Dermis microvascular lymphatic vessel endothelial cell (primary cell): ENCODE data around the gene CLDN8. TPM values are rescaled to one million over a fixed set of nuclear protein-coding genes. Genes with fewer than 3 reads are reported as not detected.

Source experiments
- DNase-seq, 2 donors: peaks; one replicate each; pipeline versions ENCODE4 v3.0.0 to v3.0.0-alpha.2; 2010; ENCODE audit warnings: low read depth in 2 of 2
- total RNA-seq: library from RNA; depleted of rRNA; stranded (reverse); fragments of >200 nt; gene quantifications from 2 replicates; pipeline ENCODE4 v1.2.1, GENCODE V29; 2014

CLDN8 gene
- total RNA-seq, 1 donor from 2014 or later: not detected

- DNase-seq: no peak
These were observed 9.2 kb downstream of the CLDN8 start for GRCh38 chr21:30206551-30207251.

DNA sequence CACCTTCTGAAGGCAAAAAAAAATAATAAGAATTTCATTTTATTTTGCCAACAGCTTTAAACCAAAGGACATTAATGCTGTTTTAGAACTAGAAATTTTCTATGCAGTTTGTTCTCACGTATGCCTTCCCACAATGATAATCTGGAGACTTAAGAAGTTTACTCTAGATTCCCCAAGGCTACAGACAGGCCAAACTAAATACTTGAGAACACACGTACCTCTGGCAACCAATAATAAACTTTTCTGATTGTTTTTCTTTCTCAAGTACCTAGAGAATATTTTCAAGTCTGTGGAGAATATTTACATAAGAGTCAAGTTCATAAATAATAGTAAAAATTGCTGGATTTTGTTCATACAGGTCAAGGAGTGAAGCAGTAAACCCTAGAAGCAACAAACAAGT lies 15.9 kb downstream of the CLDN8 start:
- no peak for DNase-seq

GRCh38 chr21:30194701-30195299 lies 21.1 kb downstream of the CLDN8 start:
- no peak for DNase-seq

- DNase-seq: no peak
These were observed 22.7 kb downstream of the CLDN8 start for GRCh38 chr21:30193201-30193600.

GRCh38 chr21:30190554-30190953 lies 25.3 kb downstream of the CLDN8 start:
- no peak for DNase-seq

DNA sequence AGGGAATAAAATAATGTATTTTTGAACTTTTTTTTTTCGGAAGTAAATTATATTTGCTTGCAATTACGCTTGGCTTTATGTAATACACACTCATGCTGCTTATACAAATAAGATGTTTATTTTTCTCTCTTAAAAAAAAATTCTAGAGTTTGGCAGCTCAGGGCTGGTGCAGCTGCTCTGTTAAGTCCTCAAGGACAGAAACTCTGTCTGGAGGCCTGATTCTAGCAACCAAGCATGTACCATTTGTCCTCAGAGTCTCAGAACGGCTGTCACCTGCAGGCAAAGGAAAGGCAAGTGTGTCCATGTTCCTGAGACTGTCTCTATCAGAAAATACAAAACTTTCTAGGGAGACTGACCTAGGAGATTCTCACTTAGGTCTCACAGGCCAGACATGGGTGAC lies 26.1 kb downstream of the CLDN8 start:
- no peak for DNase-seq

DNA sequence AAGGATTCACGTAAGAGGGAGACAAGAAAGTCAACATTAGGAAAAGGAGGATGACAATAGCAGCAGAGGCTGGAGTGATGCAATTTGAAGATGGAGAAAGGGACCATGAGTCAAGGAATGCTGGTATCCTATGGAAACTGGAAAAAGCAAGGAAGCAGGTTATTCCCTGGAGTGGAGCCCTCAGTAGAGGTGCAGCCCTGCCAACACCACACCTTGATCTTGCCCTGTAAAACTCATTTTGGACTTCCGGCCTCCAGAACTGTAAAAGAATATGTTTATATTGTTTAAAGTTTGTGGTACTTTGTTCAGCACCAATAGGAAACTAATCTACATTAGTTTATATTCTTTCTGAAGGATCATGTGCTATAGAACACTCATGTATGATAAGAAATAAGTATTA lies 29.7 kb downstream of the CLDN8 start:
- no peak for DNase-seq

DNA sequence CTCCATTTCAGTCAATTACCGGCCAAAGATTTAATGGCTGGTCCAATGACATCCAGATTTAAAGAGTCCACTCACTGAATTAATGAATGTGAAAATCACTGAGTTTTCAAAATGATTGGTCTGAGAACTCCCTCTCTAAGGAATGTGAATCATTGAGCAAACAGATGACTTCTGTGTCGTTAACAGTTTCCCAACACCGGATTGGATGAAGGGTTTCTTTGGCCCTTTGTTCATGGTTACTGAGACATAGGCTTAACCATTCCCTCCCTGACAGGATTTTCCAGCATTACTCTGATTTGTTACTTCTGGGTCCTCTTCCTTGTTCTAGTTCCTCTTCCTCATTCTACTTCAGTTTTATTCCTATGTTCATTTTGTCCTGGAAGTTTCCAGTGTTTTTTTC lies 47.8 kb downstream of the CLDN8 start:
- no peak for DNase-seq

DNA sequence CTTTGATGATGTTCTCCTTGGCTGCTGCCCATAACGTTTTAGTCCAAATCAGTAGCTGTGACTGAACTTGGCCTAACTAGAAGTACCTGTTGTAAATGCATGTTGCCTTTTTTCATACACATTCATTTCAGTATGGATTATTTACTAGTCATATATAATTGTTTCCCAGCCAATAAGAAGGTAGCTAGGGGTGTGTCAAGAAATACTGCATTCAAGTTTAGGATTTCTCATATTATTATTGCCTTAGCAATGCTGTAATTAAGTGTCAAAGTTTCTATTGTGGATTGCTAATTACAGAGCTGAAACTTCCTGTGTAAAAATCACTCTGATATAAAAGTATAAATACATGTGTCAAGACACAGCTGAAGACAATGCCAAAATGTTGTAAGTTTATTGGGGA lies 49.2 kb downstream of the CLDN8 start, which contains the start of gene CLDN17:
Gene CLDN17 (minus strand): TSS at position 101 of the 400 bp plus-strand sequence. CDS start 188 bp downstream, outside the sequence.
- no peak for DNase-seq

GRCh38 chr21:30166171-30166570 lies 49.7 kb downstream of the CLDN8 start:
- DNase-seq: no peak

GRCh38 chr21:30164796-30165195 lies 51.1 kb downstream of the CLDN8 start:
- no peak for DNase-seq

Other genes starting within 250 kb of the CLDN8 start
- not detected in 2 replicates for gene CLDN17, start 49.3 kb downstream of the CLDN8 start, total RNA-seq
- not detected in 2 replicates for gene KRTAP24-1, start 66.9 kb upstream of the CLDN8 start, total RNA-seq
- gene KRTAP25-1, start 73.4 kb upstream of the CLDN8 start, total RNA-seq: not detected in 2 replicates
- not detected in 2 replicates for gene KRTAP26-1, start 104.2 kb upstream of the CLDN8 start, total RNA-seq
- gene KRTAP27-1, start 121.6 kb upstream of the CLDN8 start, total RNA-seq: not detected in 2 replicates
- gene KRTAP23-1, start 132.5 kb upstream of the CLDN8 start, total RNA-seq: not detected in 2 replicates
- not detected in 2 replicates for gene KRTAP13-2, start 156.2 kb upstream of the CLDN8 start, total RNA-seq
- not detected in 2 replicates for gene KRTAP13-1, start 179.9 kb upstream of the CLDN8 start, total RNA-seq
- not detected in 2 replicates for gene KRTAP13-3, start 209.8 kb upstream of the CLDN8 start, total RNA-seq
- not detected in 2 replicates for gene KRTAP13-4, start 214.1 kb upstream of the CLDN8 start, total RNA-seq
- not detected in 2 replicates for gene KRTAP15-1, start 224.2 kb upstream of the CLDN8 start, total RNA-seq